Type B pancreatic cell (in vitro differentiated cells): ENCODE measurements around the gene DLGAP4. TPM values are rescaled to one million over a fixed set of nuclear protein-coding genes. Genes with fewer than 3 reads are reported as not detected.

Experiments
- DNase-seq: peaks from one replicate; pipeline ENCODE4 v3.0.0; 2021; ENCODE audit warnings: mixed read lengths; ENCODE audit not compliant: unreplicated experiment; ENCODE audit errors: extremely low spot score
- H3K27ac Mint-ChIP-seq: 2 replicates; pipeline ENCODE4 v1.8.0; 2021; ENCODE audit warnings: mild to moderate bottlenecking, mixed read lengths
- H3K27me3 Mint-ChIP-seq: 2 replicates; pipeline ENCODE4 v1.8.0; 2021; ENCODE audit warnings: mixed read lengths
- H3K36me3 Mint-ChIP-seq: 2 replicates; pipeline ENCODE4 v1.8.0; 2021; ENCODE audit warnings: mixed read lengths
- H3K4me1 Mint-ChIP-seq: one replicate; pipeline ENCODE4 v1.8.0; 2021; ENCODE audit warnings: mixed read lengths; ENCODE audit not compliant: unreplicated experiment
- H3K4me3 Mint-ChIP-seq: 2 replicates; pipeline ENCODE4 v1.8.0; 2021; ENCODE audit warnings: mild to moderate bottlenecking, mixed read lengths
- H3K9me3 Mint-ChIP-seq: 2 replicates; pipeline ENCODE4 v1.8.0; 2021; ENCODE audit warnings: mixed read lengths
- CTCF ChIP-seq: fragments of 200-600 bp; sonication (generic); conservative IDR thresholded peaks from 2 replicates; pipeline ENCODE4 v1.5.0; 2021; ENCODE audit warnings: antibody characterized with exemption, mild to moderate bottlenecking
- total RNA-seq: library from RNA; stranded (reverse); gene quantifications from 2 replicates; pipeline ENCODE4 v1.2.1, GENCODE V29; 2021; ENCODE audit warnings: low replicate concordance

Gene DLGAP4
- total RNA-seq, 1 donor from 2014 or later: 78.0 TPM

GRCh38 chr20:36385503-36385902 lies 79.4 kb downstream of the DLGAP4 start:
- peaks cover 14% of the 10 kb centered on the region for H3K27me3 Mint-ChIP-seq
- no peaks in the 10 kb centered on the region for H3K9me3 Mint-ChIP-seq
- no peak for TF ChIP-seq CTCF
- DNase-seq: no peak
- H3K27ac Mint-ChIP-seq: no peak overlapping the region
- H3K36me3 Mint-ChIP-seq: no peaks in the 10 kb centered on the region
- no peaks in the 10 kb centered on the region for H3K4me1 Mint-ChIP-seq
- no peak overlapping the region for H3K4me3 Mint-ChIP-seq

DNA sequence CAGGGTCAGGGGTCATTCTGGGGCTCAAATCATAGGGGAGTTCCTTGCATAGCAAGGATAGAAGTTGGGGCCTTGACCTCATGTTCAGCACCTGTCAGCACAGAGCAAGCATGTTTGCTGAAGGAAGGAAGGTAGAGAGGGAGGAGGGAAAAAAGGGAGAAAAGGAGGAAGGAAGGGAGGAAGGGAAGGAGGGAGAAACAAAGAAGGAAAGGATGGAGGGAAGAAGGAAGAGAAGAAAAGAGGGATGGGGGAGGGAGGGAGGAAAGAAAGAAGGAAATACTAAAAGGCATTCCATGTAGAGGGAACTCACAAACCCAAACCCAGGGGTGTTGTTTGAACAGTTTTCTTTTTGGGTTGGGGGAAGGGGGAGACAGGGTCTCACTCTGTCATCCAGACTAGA lies 80.1 kb downstream of the DLGAP4 start:
- Mint-ChIP-seq H3K4me1 (no peaks in the 10 kb centered on the region), H3K36me3 (no peaks in the 10 kb centered on the region), H3K27ac (no peak overlapping the region), H3K9me3 (no peaks in the 10 kb centered on the region), H3K4me3 (no peak overlapping the region), H3K27me3 (peaks cover 16% of the 10 kb centered on the region)
- DNase-seq: no peak
- TF ChIP-seq CTCF: no peak

- no peaks in the 10 kb centered on the region for H3K9me3 Mint-ChIP-seq
- DNase-seq: no peak
- peaks cover 5% of the 10 kb centered on the region for H3K4me1 Mint-ChIP-seq
- no peaks in the 10 kb centered on the region for H3K36me3 Mint-ChIP-seq
- no peak for TF ChIP-seq CTCF
- H3K27me3 Mint-ChIP-seq: peaks cover 23% of the 10 kb centered on the region
- H3K27ac Mint-ChIP-seq: no peak overlapping the region
- no peak overlapping the region for H3K4me3 Mint-ChIP-seq
These were observed 84.1 kb downstream of the DLGAP4 start for GRCh38 chr20:36390269-36390668.

DNA sequence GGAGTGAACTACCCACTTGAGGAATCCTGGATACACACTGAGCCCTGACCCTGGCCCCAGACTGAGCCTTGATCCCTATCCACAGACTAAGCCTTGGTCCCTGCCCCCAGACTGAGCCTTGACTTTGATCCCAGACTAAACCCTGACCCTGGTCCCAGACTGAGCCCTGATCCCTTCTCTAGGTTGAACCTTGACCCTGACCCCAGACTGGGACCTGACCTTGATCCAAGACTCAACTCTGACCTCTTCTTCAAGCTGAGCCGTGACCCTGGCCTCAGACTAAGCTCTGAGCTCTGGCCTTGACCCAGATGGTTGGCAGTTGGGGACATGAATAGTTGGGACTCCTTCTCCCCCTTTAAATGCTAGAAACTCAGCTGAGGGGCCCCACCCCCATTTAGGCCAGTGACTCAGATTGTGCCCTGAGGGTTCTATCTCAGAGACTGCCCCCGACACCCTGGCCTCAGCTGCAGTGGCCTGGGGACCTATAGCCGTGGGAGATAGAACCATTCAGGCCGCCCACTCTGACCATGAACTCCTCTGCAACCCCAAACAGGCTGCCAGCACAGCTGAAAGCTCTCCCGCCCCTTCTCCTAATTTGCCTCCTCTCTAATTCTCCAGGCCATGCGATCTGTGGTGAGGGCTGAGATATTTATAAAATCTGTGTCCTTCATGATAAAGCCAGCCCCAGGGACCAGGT lies 84.7 kb downstream of the DLGAP4 start:
- peaks cover 22% of the 10 kb centered on the region for H3K27me3 Mint-ChIP-seq
- H3K36me3 Mint-ChIP-seq: no peaks in the 10 kb centered on the region
- H3K9me3 Mint-ChIP-seq: no peaks in the 10 kb centered on the region
- no peak for TF ChIP-seq CTCF
- no peak overlapping the region for H3K4me3 Mint-ChIP-seq
- DNase-seq: no peak
- peaks cover 5% of the 10 kb centered on the region for H3K4me1 Mint-ChIP-seq
- no peak overlapping the region for H3K27ac Mint-ChIP-seq

GRCh38 chr20:36391456-36391855 lies 85.3 kb downstream of the DLGAP4 start:
- Mint-ChIP-seq H3K4me3 (no peak overlapping the region), H3K9me3 (no peaks in the 10 kb centered on the region), H3K27ac (no peak overlapping the region), H3K27me3 (peaks cover 20% of the 10 kb centered on the region), H3K4me1 (peaks cover 5% of the 10 kb centered on the region), H3K36me3 (no peaks in the 10 kb centered on the region)
- DNase-seq: no peak
- no peak for TF ChIP-seq CTCF

GRCh38 chr20:36391955-36392354 lies 85.8 kb downstream of the DLGAP4 start:
- peaks cover 5% of the 10 kb centered on the region for H3K4me1 Mint-ChIP-seq
- H3K4me3 Mint-ChIP-seq: no peak overlapping the region
- H3K36me3 Mint-ChIP-seq: no peaks in the 10 kb centered on the region
- DNase-seq: no peak
- H3K27me3 Mint-ChIP-seq: peaks cover 20% of the 10 kb centered on the region
- H3K9me3 Mint-ChIP-seq: no peaks in the 10 kb centered on the region
- no peak overlapping the region for H3K27ac Mint-ChIP-seq
- TF ChIP-seq CTCF: no peak
